Neural crest cell (in vitro differentiated cells): ENCODE data around the gene KRT74. TPM values are rescaled to one million over a fixed set of nuclear protein-coding genes. Genes with fewer than 3 reads are reported as not detected.

Experiments used
- DNase-seq: peaks from one replicate; pipeline ENCODE4 v3.0.0; 2021; ENCODE audit warnings: low read depth, mixed read lengths, low spot score
- H3K27ac Mint-ChIP-seq: one replicate; pipeline ENCODE4 v1.8.0; 2021; ENCODE audit warnings: mild to moderate bottlenecking, mixed read lengths; ENCODE audit not compliant: unreplicated experiment
- H3K27me3 Mint-ChIP-seq: 2 replicates; pipeline ENCODE4 v1.8.0; 2021; ENCODE audit warnings: low read depth, mild to moderate bottlenecking, mixed read lengths
- H3K36me3 Mint-ChIP-seq: 2 replicates; pipeline ENCODE4 v1.8.0; 2021; ENCODE audit warnings: low read depth, mild to moderate bottlenecking, mixed read lengths
- H3K4me1 Mint-ChIP-seq: 2 replicates; pipeline ENCODE4 v1.8.0; 2021; ENCODE audit warnings: mixed read lengths
- H3K4me3 Mint-ChIP-seq: one replicate; pipeline ENCODE4 v1.8.0; 2021; ENCODE audit warnings: mild to moderate bottlenecking, mixed read lengths
- H3K9me3 Mint-ChIP-seq: 2 replicates; pipeline ENCODE4 v1.8.0; 2021; ENCODE audit warnings: mixed read lengths
- total RNA-seq: library from RNA; stranded (reverse); gene quantifications from 2 replicates; pipeline ENCODE4 v1.2.1, GENCODE V29; 2021
- TF ChIP-seq, protein P1 (sequence below): fragments of 200-600 bp; sonication (generic); conservative IDR thresholded peaks from 2 replicates; pipeline ENCODE4 v1.5.0; 2021; ENCODE audit warnings: antibody characterized with exemption, mild to moderate bottlenecking

The KRT74 gene
- total RNA-seq, 1 donor from 2014 or later = not detected

DNA sequence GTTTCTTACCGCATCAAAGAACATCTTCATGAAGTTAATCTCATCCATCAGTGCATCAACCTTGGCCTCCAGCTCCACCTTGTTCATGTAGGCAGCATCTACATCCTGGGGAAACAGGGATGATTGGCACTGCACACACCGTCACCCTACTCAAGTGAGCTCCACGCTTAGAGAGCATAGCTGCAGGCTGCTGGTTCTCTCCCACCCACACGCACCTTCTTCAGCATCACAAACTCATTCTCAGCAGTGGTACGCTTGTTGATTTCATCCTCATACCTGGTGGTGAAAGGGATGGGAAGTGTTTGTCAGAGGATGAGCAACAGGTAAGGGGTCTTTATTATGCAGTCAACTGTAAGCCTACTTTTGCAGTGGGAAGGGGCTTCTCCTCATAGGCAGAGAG, 55.8 kb downstream of the KRT74 start:
- Mint-ChIP-seq H3K27me3 (peaks cover 12% of the 10 kb centered on the region), H3K27ac (no peak overlapping the region), H3K36me3 (no peaks in the 10 kb centered on the region), H3K4me3 (no peak overlapping the region), H3K9me3 (no peaks in the 10 kb centered on the region), H3K4me1 (no peaks in the 10 kb centered on the region)
- DNase-seq = no peak
- TF ChIP-seq, protein P1, sequence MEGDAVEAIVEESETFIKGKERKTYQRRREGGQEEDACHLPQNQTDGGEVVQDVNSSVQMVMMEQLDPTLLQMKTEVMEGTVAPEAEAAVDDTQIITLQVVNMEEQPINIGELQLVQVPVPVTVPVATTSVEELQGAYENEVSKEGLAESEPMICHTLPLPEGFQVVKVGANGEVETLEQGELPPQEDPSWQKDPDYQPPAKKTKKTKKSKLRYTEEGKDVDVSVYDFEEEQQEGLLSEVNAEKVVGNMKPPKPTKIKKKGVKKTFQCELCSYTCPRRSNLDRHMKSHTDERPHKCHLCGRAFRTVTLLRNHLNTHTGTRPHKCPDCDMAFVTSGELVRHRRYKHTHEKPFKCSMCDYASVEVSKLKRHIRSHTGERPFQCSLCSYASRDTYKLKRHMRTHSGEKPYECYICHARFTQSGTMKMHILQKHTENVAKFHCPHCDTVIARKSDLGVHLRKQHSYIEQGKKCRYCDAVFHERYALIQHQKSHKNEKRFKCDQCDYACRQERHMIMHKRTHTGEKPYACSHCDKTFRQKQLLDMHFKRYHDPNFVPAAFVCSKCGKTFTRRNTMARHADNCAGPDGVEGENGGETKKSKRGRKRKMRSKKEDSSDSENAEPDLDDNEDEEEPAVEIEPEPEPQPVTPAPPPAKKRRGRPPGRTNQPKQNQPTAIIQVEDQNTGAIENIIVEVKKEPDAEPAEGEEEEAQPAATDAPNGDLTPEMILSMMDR = no peak

DNA sequence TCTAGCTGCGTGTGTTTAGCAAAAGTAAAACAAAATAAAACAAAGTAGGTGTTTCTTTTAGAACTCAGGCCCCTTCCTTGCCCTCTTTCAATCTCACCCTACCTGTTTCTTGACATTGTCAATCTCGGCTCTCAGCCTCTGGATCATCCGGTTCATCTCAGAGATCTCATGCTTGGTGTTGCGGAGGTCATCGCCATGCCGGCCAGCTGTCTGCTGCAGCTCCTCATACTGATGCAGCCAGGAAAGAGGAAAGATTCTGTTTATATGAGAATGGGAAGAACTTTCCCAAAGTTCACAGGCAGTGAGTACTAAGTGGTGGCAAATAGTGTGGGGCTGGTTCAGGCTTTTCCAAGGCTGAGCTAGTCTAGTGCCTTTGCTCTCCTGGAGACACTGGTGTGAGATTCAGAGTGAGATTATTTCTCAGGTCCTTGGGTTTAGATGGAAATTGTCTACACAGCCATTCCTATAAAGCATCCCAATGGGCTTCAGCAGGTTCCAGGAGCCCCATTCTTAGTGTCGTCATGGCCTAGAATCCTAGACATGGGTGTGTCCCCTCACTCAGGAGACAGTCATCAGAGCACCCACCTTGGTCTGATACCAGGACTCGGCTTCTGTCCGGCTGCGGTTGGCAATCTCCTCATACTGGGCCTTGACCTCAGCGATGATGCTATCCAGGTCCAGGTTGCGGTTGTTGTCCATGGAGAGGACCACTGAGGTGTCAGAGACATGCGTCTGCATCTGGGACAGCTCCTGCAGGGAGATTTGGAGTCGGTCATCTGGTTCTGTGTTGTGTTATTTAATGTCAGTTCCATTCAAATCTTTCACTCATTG, 56.4 kb downstream of the KRT74 start:
- Mint-ChIP-seq H3K4me3 (no peak overlapping the region), H3K9me3 (no peaks in the 10 kb centered on the region), H3K36me3 (no peaks in the 10 kb centered on the region), H3K27me3 (peaks cover 14% of the 10 kb centered on the region), H3K27ac (no peak overlapping the region), H3K4me1 (no peaks in the 10 kb centered on the region)
- DNase-seq = no peak
- TF ChIP-seq, protein P1 = no peak

DNA sequence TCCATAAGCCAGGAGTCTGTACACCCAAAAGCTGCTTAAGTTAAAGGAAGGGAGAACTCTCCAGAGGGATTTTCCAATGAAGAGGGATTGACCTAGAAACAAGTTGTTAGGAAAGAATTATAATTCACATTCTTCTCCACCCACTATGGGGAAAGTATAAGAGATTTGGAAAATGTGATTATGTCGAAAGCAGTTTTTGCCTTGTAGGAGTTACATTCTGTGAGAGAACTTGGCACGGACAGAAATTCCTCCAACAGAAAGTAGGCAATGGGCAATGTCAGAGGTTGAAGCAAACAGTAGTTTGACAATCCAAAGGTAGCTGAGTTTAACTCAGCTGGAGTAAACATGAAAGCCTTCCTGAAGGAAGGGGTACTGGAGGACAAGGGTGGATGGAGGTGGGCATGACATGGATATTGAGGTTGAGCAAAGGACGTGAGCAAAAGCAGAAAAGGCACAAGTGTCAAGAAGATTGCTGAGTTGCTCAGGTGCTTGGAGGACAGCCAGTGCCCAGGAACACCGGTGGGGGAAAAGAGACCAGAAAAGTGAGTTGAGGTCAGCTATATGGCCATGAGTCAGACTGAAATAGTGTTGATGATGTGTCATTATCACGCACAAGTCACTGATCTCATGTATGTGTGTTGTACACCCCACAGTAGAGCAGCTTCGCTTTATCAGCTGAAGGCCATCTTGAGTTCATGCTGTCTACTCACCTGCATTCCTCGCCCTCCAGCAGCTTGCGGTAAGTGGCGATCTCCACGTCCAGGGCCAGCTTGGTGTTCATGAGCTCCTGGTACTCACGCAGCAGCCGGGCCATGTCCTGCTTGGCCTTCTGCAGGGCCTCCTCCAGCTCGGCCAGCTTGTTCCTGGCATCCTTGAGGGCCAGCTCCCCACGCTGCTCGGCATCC, 57.5 kb downstream of the KRT74 start:
- no peaks in the 10 kb centered on the region for H3K4me1 Mint-ChIP-seq
- no peak overlapping the region for H3K27ac Mint-ChIP-seq
- H3K4me3 Mint-ChIP-seq = no peak overlapping the region
- H3K9me3 Mint-ChIP-seq = peaks cover 2% of the 10 kb centered on the region
- TF ChIP-seq, protein P1 = no peak
- H3K27me3 Mint-ChIP-seq = peaks cover 14% of the 10 kb centered on the region
- no peaks in the 10 kb centered on the region for H3K36me3 Mint-ChIP-seq
- no peak for DNase-seq

Other genes starting within 250 kb of the KRT74 start
- not detected in 2 replicates for gene KRT85, start 206.4 kb downstream of the KRT74 start, total RNA-seq
- gene KRT84, start 188.2 kb downstream of the KRT74 start, total RNA-seq = not detected in 2 replicates
- gene KRT82, start 167.5 kb downstream of the KRT74 start, total RNA-seq = not detected in 2 replicates
- gene KRT75, start 139.5 kb downstream of the KRT74 start, total RNA-seq = not detected in 2 replicates
- not detected in 2 replicates for gene KRT6B, start 121.7 kb downstream of the KRT74 start, total RNA-seq
- gene KRT6C, start 100.0 kb downstream of the KRT74 start, total RNA-seq = not detected in 2 replicates
- gene KRT6A, start 80.6 kb downstream of the KRT74 start, total RNA-seq = not detected in 2 replicates
- gene KRT5, start 53.4 kb downstream of the KRT74 start, total RNA-seq = not detected in 2 replicates
- gene KRT71, start 20.7 kb downstream of the KRT74 start, total RNA-seq = not detected in 2 replicates
- not detected in 2 replicates for gene KRT72, start 27.6 kb upstream of the KRT74 start, total RNA-seq
- not detected in 2 replicates for gene KRT73, start 44.7 kb upstream of the KRT74 start, total RNA-seq
- not detected in 2 replicates for gene KRT2, start 78.4 kb upstream of the KRT74 start, total RNA-seq
- gene KRT1, start 106.6 kb upstream of the KRT74 start, total RNA-seq = not detected in 2 replicates
- gene KRT77, start 129.7 kb upstream of the KRT74 start, total RNA-seq = not detected in 2 replicates
- gene KRT76, start 203.5 kb upstream of the KRT74 start, total RNA-seq = not detected in 2 replicates
- gene KRT3, start 222.3 kb upstream of the KRT74 start, total RNA-seq = not detected in 2 replicates
- gene KRT4, start 240.3 kb upstream of the KRT74 start, total RNA-seq = not detected in 2 replicates